DMS 273 treated with DMSO at 0.1 percent for 48 hours (cell line): Measurements from ENCODE around the gene RDH11.

Experiments
- DNase-seq: peaks from one replicate; lab custom pipeline; 2025; lab: John Stamatoyannopoulos, UW

The RDH11 gene

DNA sequence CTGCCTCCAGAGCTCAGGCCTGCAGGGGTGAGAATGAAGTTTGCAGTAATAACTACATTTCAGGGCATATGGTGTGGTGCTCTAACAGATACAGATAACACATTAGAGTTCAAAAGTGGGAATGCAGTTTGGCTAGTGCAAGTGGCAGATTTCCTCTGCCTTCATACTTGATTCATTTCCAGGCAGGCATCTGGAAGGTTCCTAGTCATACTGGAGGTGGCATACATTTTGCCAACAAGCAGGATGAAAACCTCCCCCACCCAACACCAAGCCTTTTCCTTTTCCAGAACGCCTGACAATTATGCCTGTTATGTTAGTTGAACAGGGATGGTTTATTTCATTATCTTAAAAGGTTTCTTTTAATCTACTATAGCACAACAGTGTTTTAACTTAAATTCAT lies 45.4 kb downstream of the RDH11 start:
- DNase-seq = no peak

DNA sequence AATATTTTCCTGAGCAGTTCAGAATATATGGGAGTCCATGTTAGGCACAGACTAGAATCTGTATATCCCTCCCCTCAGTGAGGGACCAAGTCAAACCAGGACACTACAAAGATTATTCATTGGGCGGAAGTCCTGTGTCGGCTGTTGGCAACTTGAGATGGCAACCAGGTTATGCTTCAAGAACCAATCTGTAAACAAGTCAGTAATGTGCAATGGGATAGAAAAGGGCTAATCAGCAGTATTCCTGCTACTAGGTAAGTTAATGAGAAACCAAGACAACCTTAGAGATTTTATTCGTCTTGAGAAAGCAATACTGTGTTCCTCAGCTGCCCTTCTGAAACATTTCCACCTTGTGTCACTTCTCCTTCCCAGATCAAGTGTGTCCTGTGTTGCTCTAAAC lies 49.4 kb downstream of the RDH11 start:
- no peak for DNase-seq

DNA sequence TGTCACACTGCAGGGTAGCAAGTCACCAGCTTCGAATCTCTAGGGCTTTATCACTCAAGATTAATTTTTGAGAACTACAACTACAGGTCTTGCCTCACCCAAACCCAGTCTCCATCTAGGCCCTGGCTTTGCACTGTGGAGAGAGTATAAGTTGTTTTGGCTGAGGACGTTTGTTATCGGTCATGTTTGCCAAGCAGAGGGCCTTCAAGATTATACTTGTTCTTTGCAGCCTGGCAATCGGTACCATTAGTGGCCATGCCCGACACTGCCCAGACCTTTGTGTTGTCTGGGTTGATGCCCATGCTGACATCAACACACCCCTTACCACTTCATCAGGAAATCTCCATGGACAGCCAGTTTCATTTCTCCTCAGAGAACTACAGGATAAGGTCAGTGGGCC lies 50.1 kb downstream of the RDH11 start:
- DNase-seq = no peak

DNA sequence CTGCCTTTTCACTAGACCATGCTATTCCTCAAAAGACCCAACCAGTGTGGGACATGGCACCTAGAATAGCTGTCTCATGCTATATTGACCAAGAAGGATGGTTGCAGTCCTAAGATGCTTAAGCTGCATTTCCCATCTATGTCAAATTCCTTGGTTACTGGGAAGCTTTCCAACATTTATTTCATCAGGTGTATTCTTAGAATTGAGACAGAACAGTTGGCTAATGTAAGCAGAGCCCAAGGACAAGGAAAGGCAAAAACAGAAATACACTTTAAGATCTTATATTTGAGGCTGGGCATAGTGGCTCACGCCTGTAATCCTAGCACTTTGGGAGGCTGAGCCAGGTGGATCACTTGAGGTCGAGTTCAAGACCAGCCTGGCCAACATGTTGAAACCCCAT lies 51.1 kb downstream of the RDH11 start:
- no peak for DNase-seq

DNA sequence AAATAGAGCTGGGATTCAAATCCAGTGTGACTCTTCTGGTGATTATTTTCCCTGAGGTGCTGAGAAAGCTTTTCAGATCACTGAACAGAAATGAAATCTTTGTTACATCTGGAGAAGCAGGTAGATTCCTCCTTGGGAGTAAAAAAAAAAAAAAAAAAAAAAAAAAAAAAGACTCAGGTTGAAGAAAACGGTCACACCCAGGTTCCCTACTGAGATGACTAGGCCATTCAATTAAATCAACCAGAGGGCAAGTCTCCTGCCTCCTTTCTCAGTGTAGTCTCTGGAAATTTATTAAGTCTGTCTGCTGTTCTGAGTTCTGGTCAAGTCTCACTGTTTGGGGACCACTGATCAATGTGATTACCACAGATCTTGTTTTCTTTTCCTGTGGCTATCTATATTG lies 51.9 kb downstream of the RDH11 start:
- DNase-seq = no peak

DNA sequence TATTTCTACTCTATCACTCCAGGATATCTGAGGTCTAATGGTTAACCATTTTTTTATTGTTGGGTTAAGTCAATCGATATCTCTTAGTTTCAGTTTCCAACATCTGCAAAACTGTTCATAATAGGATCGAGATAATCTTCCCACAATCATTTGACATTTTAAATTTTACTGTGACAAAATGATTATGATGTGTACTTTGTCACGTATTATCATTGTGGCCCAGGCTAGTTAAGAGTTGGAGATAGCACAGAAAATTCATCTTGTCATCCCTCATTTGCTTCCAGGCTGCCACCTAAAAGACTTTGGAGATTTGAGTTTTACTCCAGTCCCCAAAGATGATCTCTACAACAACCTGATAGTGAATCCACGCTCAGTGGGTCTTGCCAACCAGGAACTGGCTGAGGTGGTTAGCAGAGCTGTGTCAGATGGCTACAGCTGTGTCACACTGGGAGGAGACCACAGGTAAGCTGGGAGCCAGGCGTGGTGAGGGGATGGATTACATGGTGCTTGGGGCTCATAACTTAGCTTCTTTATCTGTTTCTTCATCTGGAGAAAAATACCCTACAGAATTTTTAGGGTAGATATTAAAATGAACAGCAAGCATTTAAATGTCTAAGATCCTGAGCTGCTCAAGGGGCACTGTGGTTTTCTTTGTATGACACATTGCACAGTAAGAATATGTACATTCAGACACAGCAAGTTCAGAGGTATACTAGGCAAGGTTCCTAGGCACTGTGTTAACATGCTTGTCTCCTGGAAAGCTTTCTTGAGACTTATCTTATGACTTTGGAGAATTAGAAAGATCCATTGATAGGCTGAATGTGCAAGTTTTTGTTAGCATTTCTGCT lies 53.4 kb downstream of the RDH11 start:
- DNase-seq = no peak

DNA sequence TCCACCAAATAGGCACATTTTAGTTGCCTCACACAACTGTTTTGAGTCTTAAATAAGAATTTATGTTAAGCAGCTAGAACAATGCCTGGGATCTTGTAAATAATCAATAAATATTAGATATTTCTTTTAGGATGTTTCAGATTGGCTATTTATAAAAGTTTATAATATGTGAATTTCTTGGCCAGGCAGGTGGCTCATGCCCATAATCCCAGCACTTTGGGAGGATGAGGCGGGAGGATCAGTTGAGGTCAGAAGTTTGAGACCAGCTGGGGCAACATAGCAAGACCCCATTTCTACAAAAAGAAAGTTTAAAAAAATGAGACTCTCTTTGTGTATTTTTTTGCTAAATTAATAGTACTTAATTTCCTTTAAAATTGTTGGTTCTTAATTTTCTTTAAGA lies 54.1 kb downstream of the RDH11 start:
- DNase-seq = no peak

DNA sequence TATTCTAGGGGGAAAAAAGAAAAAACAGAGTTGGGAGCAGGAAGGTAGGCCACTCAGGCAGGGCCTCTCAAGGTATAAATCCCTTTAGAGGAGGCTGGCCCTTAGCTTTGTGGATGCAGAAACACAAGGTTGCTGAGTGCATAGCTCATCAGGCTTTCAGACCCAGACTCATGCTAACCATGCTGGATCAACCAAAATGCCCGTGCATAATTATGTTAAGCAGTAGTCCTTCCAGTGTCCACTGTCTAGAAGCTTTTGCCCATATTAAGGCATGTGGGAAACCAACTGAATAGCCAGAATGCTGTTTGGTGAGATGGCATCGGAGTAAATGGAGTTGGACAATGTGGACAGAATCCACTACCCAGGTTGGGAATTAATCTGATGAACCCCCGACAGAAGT lies 56.9 kb downstream of the RDH11 start:
- DNase-seq = no peak

DNA sequence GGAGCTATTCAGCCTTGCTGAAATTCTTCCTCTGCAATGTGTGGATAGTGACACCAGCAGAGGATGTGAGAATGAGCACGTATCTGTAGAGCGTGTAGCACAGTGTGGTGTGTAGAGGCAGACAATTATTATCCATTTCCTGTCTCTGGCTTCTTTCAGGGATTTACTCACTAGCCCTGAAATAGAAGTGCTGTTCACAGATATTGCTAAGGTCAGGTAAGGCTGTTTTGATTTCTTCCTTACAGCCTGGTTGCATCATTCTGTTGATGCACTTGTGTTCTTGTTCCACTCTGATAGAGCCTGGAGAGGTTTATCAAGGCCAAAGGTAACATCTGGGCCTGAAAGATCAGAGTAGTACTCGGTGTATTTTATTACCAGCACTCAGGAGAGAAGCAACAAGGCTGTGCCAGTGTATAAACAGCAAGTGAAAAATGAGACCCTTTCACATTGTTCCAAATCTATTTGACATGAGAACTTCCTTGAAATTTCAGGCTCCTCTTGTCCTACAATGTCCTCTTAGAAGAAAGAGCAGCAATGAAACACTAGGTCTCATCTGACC lies 59.1 kb downstream of the RDH11 start:
- no peak for DNase-seq

DNA sequence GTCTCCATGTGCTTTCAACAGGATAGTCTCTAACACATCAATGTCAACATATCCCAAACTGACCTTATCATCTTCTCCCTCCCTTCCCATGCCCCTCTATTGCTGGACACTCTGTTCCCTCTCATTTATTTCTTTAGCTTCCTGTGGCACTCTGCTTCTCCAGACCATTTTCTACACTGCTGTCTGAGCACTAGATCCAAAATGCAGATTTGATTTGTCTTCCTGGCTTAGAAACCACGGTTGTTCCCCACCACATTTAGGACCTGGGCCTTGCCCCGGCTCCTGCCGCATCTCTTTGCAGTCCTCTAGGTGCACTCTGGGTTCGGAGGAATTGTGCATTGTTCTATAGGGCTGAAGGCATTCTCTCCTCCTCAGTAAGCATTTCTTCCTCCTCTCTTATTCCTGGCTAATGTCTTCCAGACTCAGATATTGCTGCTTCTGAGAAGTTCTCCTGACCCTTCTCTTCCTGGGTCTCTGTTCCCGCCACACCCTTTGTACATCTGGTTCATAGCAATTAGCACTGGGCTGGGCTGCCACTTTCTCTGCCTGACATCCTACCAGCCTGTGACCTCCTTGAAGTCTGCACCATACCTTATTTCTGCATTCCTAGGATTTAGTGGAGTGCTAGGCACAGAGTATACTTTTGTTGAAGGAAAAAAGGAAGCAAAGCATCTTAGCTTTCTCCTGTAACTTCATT lies 62.0 kb downstream of the RDH11 start:
- no peak for DNase-seq

DNA sequence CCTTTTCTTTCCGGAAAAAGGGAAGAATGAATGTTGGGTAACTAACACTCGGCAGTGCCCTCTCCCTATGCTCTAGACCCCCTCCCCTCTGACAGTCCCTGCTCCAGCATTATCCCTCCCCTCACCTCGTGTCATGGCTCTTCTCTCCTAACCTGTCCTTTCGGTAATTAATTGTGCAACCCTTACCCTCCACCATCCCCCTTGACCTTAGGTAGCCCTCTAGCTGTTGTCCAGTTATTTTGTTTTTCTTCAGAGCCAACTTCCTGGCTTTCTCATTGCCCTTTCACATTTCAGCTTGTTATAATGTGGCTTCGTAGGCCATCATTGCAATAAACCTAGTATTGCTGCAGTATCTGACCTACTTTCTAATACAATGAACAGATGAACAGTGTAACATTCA lies 64.6 kb downstream of the RDH11 start:
- DNase-seq = no peak

DNA sequence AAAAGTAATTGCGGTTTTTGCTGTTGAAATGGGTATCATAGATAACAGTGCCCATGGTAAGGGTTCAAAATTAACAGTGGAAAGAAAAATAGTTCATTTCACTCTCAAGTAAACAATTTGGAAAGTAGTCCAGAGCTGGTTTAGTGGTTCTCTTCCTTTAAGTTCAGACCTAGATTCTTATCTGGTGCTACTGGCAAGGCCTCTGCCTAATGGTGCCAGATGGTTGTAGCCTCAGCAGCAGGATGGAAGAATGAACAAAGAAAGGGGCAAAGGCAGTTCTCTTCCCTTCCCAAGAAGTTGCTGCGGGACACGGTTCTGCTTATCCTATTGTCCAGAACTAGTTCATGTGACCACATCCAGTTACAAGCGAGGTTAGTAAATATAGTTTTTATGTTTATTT lies 65.4 kb downstream of the RDH11 start:
- peak; percentile 24 for DNase-seq

DNA sequence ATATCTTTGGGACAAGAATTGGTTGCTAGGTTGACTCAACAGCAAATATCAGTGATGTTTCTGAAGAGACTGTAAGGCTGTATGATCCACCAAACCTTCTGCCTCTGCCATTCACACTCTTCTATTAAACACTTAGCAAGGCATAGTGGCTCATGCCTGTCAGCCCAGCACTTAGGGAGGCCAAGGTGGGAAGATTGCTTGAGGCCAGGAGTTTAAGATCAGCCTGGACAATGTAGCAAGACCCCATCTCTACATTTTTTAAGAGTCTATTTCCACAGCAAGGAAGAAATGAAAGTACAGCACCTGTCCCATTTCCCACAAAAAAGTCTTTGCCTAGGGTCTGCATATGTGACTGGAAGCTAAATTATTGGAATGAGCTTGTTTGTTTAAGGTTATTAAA lies 68.0 kb downstream of the RDH11 start:
- no peak for DNase-seq
